HG03045 (cell line): ENCODE measurements around the gene HEATR9.

Source experiments
- ATAC-seq: cut with Tn5 transposase; IDR thresholded peaks from one replicate; pipeline ENCODE4 v1.9.1; 2021; ENCODE audit warnings: mild to moderate bottlenecking, moderate library complexity; ENCODE audit not compliant: unreplicated experiment

HEATR9 gene

GRCh38 chr17:35894206-35894605 is 25.5 kb upstream of the HEATR9 start:
- no peak for ATAC-seq

GRCh38 chr17:35893751-35894150 is 25.1 kb upstream of the HEATR9 start:
- ATAC-seq = no peak

- ATAC-seq = no peak
These were observed 23.7 kb upstream of the HEATR9 start for GRCh38 chr17:35892091-35893035.

GRCh38 chr17:35891269-35891668 is 22.6 kb upstream of the HEATR9 start:
- no peak for ATAC-seq

GRCh38 chr17:35890774-35891155 is 22.1 kb upstream of the HEATR9 start:
- ATAC-seq = no peak

- no peak for ATAC-seq
These were observed 21.4 kb upstream of the HEATR9 start for GRCh38 chr17:35889818-35890773.

GRCh38 chr17:35889241-35889640 is 20.6 kb upstream of the HEATR9 start:
- no peak for ATAC-seq

GRCh38 chr17:35879773-35880654 is 11.3 kb upstream of the HEATR9 start, which contains the start of gene CCL5:
CCL5 (minus strand) TSS chr17:35880360.
- ATAC-seq = peak; percentile 93

- no peak for ATAC-seq
These were observed 9.7 kb upstream of the HEATR9 start for GRCh38 chr17:35878361-35878760.

- no peak for ATAC-seq
These were observed 8.8 kb upstream of the HEATR9 start for GRCh38 chr17:35877345-35878029.

- ATAC-seq = no peak
These were observed 7.8 kb upstream of the HEATR9 start for GRCh38 chr17:35876534-35876933.

- ATAC-seq = no peak
These were observed 7.1 kb upstream of the HEATR9 start for GRCh38 chr17:35875800-35876139.

- ATAC-seq = no peak
These were observed 6.5 kb upstream of the HEATR9 start for GRCh38 chr17:35875072-35875799.

GRCh38 chr17:35872196-35872980 is 3.7 kb upstream of the HEATR9 start:
- ATAC-seq = no peak

GRCh38 chr17:35870906-35871819 is 2.5 kb upstream of the HEATR9 start:
- no peak for ATAC-seq

GRCh38 chr17:35867574-35867973 is 1.1 kb downstream of the HEATR9 start:
- no peak for ATAC-seq

- no peak for ATAC-seq
These were observed 2.2 kb downstream of the HEATR9 start for GRCh38 chr17:35866341-35866950.
